Measurements from ENCODE around the gene RAPGEF5. TPM values are rescaled to one million over a fixed set of nuclear protein-coding genes. Genes with fewer than 3 reads are reported as not detected.

Gene RAPGEF5
- polyA plus RNA-seq, 1 donor (not counting 4 experiments of a cell fraction or from before 2014, with no cell fraction given) = 2.1 TPM

- Histone ChIP-seq H3K4me3 (ENCODE audit: control insufficient read depth in 2 of 3, extremely low read depth in 1 of 3, insufficient read depth in 2 of 3, low read depth in 1 of 3, low read length in 3 of 3) (no peak overlapping the region), H3K9me3 (ENCODE audit: control insufficient read depth, low read depth, low read length) (no peaks in the 10 kb centered on the region), H2AFZ (ENCODE audit: control insufficient read depth, low read length) (no peak overlapping the region), H3K36me3 (ENCODE audit: control insufficient read depth in 2 of 2, extremely low read depth in 1 of 2, insufficient read depth in 2 of 2, low read length in 2 of 2) (no peaks in the 10 kb centered on the region), H3K79me2 (ENCODE audit: control insufficient read depth, insufficient read depth, low read length) (no peaks in the 10 kb centered on the region), H3K9me1 (ENCODE audit: control insufficient read depth, extremely low read depth, insufficient read depth, low read length) (no peaks in the 10 kb centered on the region), H3K9ac (ENCODE audit: control insufficient read depth, extremely low read depth, insufficient read depth, low read length) (no peak overlapping the region), H4K20me1 (ENCODE audit: control insufficient read depth, extremely low read depth, insufficient read depth, low read length) (no peaks in the 10 kb centered on the region), H3K4me2 (ENCODE audit: control insufficient read depth, extremely low read depth, insufficient read depth, low read depth, low read length) (no peak overlapping the region), H3K27me3 (ENCODE audit: control insufficient read depth, extremely low read depth, insufficient read depth, low read length) (no peaks in the 10 kb centered on the region), H3K27ac (ENCODE audit: control insufficient read depth, insufficient read depth, low read length) (no peak overlapping the region), H3K4me1 (ENCODE audit: control insufficient read depth, extremely low read depth, insufficient read depth, low read length) (peaks cover 4% of the 10 kb centered on the region)
- FAIRE-seq (no peak), DNase-seq (ENCODE audit: low read depth, low spot score) (no peak)
- TF ChIP-seq EZH2 (IDR thresholded peaks at IDR 0.05; ENCODE audit: low read length) (no peak), CTCF (optimal IDR thresholded peaks at IDR 0.05 in 1 of 3, IDR thresholded peaks at IDR 0.05 in 1 of 3, conservative IDR thresholded peaks at IDR 0.05 in 1 of 3; ENCODE audit: extremely low read depth in 1 of 3, insufficient read depth in 2 of 3, low read length in 3 of 3) (no peak)
- dilution Hi-C loops (cut with MboI; ENCODE audit: extremely low pct_ligation_motif_present, low sequenced_read_pairs) = no loop called here
These were observed 236.4 kb downstream of the RAPGEF5 start for GRCh38 chr7:22120391-22121053.

- Histone ChIP-seq H3K27me3 (ENCODE audit: control insufficient read depth, extremely low read depth, insufficient read depth, low read length) (no peaks in the 10 kb centered on the region), H4K20me1 (ENCODE audit: control insufficient read depth, extremely low read depth, insufficient read depth, low read length) (no peaks in the 10 kb centered on the region), H3K27ac (ENCODE audit: control insufficient read depth, insufficient read depth, low read length) (no peak overlapping the region), H3K4me3 (ENCODE audit: control insufficient read depth in 2 of 3, extremely low read depth in 1 of 3, insufficient read depth in 2 of 3, low read depth in 1 of 3, low read length in 3 of 3) (no peak overlapping the region), H3K9me1 (ENCODE audit: control insufficient read depth, extremely low read depth, insufficient read depth, low read length) (no peaks in the 10 kb centered on the region), H3K9me3 (ENCODE audit: control insufficient read depth, low read depth, low read length) (no peaks in the 10 kb centered on the region), H3K9ac (ENCODE audit: control insufficient read depth, extremely low read depth, insufficient read depth, low read length) (no peak overlapping the region), H3K4me2 (ENCODE audit: control insufficient read depth, extremely low read depth, insufficient read depth, low read depth, low read length) (no peak overlapping the region), H3K4me1 (ENCODE audit: control insufficient read depth, extremely low read depth, insufficient read depth, low read length) (no peaks in the 10 kb centered on the region), H2AFZ (ENCODE audit: control insufficient read depth, low read length) (no peak overlapping the region), H3K36me3 (ENCODE audit: control insufficient read depth in 2 of 2, extremely low read depth in 1 of 2, insufficient read depth in 2 of 2, low read length in 2 of 2) (no peaks in the 10 kb centered on the region), H3K79me2 (ENCODE audit: control insufficient read depth, insufficient read depth, low read length) (no peaks in the 10 kb centered on the region)
- TF ChIP-seq CTCF (optimal IDR thresholded peaks at IDR 0.05 in 1 of 3, IDR thresholded peaks at IDR 0.05 in 1 of 3, conservative IDR thresholded peaks at IDR 0.05 in 1 of 3; ENCODE audit: extremely low read depth in 1 of 3, insufficient read depth in 2 of 3, low read length in 3 of 3) (no peak), EZH2 (IDR thresholded peaks at IDR 0.05; ENCODE audit: low read length) (no peak)
- FAIRE-seq = no peak
- DNase-seq (ENCODE audit: low read depth, low spot score) = no peak
- dilution Hi-C loops (cut with MboI; ENCODE audit: extremely low pct_ligation_motif_present, low sequenced_read_pairs) = no loop called here
These were observed 239.7 kb downstream of the RAPGEF5 start for GRCh38 chr7:22117222-22117621.

Data from keratinocyte (primary cell).